GM18519 (cell line): ENCODE results near the gene RIMBP2.
"Not testable (repeated sequence)": the region's sequence is repeated elsewhere in the genome, so short reads cannot be mapped to it uniquely, and the experiment has no call there.

ENCODE experiments used
- ATAC-seq: cut with Tn5 transposase; IDR thresholded peaks from one replicate; pipeline ENCODE4 v1.9.1; 2021; ENCODE audit warnings: mild to moderate bottlenecking, moderate library complexity; ENCODE audit not compliant: unreplicated experiment, low FRiP score

Gene RIMBP2

DNA sequence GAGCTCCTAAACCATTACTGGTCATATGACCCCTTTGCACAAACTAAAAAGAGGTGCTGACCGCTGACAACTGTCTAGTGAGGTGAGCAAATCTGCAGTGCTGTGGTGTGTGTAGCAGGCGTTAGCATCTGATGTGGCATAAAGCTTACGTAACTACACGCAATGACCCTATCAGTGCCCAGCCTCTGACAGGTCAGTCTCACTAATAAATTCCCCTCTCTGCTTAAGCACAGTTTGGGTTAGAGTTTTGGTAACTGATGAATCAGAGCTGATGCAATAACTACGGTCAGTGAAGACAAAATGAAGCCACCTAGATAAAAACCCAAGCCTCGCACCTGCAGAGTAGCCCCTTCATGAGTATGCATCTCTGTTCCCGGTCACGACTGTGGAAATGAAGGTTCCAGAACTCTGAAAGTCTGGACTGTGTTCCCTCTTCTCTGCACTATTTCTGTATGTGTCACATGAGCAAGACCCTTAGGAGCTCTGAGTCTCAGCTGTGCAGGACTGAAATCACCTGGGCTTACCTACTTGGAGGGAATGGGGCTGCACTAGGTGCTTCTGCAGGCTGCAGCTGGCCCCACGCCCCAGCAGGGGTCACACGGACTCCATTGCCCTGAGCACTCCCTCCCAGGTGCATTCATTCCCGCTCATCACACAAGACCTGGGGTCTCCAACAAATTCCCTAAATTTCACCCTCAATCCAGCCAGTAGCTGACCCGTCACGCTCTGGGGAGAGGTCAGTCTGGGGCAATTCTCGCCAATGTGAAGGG is 54.4 kb downstream of the RIMBP2 start:
- ATAC-seq: no peak

- ATAC-seq: no peak
These were observed 55.0 kb downstream of the RIMBP2 start for GRCh38 chr12:130661059-130661458.

- ATAC-seq: no peak
These were observed 57.8 kb downstream of the RIMBP2 start for GRCh38 chr12:130658145-130658911.

- ATAC-seq: no peak
These were observed 59.7 kb downstream of the RIMBP2 start for GRCh38 chr12:130656411-130656810.

GRCh38 chr12:130655881-130656280 is 60.2 kb downstream of the RIMBP2 start:
- no peak for ATAC-seq

GRCh38 chr12:130655010-130655409 is 61.1 kb downstream of the RIMBP2 start:
- no peak for ATAC-seq

DNA sequence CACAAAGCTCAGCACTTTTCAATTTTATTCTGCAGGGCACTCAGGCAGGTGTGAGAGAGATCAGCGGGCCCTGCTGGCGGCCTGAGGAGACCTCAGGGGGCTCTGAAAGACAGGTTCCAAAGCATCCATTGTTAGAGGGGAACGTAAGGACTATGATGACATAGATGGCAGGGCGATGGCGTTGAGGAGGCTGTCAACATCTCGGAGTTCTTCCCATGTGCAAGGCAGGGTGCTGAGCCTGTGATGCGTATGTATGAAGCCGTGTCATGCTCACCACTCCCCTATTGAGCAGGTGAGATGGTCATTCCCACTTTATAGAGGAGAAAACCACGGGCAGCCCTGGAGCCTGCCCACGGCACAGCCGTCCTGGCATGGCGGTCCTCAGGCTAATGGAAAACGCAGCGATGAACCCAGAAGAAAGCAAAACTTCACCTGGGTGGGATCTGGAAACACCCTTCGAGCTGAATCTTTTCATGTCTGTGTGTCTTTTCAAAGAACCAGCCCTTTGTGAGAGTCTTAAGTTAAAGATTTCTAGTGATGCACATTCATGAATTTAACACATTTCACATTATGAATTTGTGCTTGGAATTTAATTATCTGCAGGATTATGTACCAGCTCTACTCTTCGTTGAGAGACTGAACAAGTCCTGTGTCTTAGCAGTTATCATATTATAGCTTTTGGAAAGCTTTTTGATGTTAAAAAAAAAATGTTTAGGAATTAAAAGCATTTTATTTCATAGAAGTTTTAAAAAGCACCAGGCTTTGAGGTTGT is 64.7 kb downstream of the RIMBP2 start:
- no peak for ATAC-seq

GRCh38 chr12:130650131-130650530 is 66.0 kb downstream of the RIMBP2 start:
- ATAC-seq: no peak

GRCh38 chr12:130649101-130650045 is 66.7 kb downstream of the RIMBP2 start:
- ATAC-seq: no peak

- ATAC-seq: no peak
These were observed 68.3 kb downstream of the RIMBP2 start for GRCh38 chr12:130647814-130648213.

DNA sequence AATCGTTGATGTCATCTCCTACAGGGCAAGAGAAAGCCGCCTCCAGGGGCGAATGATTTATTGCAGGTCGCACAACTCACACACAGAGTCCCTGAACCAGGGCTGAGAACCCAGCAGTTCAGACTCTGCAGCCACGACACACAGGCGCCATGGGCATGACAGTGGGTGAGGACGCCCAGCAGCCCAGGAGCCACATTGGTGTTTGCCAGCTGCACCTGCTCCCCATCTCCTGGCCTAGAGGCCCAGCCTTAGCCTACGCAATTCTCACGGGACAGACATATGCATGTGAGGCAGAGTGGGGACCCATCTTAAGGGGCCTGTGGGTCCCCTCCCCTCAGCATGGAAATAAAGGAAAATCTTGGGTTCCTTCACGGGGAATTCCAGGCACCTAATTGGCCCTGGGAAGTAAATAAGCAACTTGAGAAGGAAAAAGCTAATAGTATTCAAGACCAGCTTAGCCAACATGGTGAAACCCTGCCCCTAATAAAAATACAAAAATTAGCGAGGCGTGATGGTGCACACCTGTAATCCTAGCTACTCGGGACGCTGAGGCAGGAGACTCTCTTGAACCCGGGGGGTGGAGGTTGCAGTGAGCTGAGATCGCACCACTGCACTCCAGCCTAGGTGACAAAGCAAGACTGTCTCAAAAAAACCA is 69.3 kb downstream of the RIMBP2 start:
- ATAC-seq: no peak

DNA sequence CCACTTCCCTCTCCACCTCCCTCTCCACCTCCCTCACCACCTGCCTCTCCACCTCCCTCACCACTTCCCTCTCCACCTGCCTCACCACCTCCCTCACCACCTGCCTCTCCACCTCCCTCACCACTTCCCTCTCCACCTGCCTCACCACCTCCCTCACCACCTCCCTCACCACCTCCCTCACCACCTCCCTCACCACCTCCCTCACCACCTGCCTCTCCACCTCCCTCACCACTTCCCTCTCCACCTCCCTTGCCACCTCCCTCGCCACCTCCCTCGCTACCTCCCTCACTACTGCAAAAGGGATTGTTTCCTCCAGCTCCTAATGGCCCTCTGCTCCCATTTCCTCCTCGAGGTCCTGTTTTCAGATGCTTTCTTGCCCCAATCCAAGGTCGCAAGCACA is 69.9 kb downstream of the RIMBP2 start:
- ATAC-seq: not testable (repeated sequence)

DNA sequence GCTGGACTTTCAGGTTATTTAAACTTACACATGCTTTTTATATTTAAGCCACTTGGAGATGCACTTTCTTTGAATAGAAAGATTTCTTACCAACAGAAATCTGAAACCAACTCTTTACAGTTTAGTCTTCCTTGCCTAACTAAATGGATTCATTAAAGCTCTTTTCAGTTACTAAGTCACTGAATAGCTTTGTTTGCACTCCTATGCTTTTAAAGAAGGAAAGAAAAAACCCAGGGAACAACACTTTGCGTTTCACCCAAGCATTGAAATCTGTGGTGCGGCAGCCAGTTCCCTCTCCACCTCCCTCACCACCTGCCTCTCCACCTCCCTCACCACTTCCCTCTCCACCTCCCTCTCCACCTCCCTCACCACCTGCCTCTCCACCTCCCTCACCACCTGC is 70.3 kb downstream of the RIMBP2 start:
- ATAC-seq: no peak

- ATAC-seq: no peak
These were observed 71.5 kb downstream of the RIMBP2 start for GRCh38 chr12:130644566-130644965.

- no peak for ATAC-seq
These were observed 72.0 kb downstream of the RIMBP2 start for GRCh38 chr12:130644146-130644545.

DNA sequence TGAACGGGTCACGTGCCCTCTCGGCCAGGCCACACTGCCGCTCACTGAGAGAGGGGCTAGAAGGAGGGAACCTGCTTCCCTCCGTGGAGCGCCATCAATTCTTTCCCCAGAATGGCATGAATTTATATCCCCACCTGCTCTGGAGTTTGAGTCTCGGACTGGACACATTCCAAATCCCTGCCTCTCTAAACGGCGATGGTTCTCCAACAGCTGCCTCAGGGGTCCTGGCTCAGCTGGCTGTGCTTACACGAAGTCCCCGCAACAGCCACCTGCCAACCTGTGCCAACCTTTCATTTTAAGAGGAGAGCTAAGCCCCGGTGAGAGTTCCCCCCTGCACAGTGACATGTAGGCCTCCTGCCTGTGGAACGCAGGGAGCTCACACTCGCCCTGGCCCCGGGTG is 73.2 kb downstream of the RIMBP2 start:
- no peak for ATAC-seq

DNA sequence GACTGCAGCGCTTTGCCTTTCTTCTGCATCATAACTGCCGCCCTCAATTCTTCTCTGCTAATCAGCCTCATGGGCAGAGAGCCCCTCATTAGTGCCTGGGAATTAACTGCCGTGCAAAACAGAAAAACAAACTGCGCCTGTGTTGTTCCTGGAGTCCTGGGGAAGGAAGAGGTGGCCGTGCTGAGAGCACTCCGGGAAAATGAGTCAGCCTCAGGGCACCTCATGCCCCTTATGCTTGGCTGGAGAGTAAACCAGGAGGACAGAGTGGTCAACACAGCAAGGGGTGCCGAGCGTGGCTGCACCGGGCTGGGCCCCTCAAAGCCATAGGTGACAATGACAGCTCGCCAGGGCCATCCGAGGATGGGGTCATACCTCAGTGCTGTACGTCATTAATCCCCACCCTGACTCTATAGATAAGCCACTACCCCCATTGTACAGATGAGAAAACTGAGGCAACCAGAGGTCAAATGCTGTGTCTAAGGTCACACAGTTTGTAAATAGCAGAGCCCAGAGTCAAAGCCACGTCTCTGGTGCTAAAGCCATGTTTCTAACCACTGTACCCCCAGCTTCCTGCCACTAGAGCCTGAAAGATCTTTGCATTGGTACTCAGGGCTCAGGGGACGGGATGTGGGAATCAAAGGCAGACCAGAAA is 74.4 kb downstream of the RIMBP2 start:
- no peak for ATAC-seq

DNA sequence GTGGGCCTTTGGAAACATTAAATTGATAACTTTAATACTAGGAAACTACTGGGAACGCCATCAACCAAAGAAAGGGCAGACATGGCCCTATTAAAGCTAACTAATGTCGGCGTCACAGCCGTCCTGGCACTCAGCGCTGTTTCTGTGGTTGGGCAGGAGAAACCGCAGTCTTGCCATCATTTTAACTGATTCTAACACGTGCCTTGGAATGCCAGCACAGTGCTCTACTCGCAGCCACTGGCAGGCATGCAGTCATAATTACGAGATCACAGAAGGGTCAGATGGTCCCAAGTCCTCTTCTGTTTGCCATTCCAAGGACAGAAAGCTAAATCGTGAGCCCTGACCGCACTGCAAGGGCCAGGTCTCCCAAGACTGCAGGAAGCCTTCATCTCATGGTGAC is 75.2 kb downstream of the RIMBP2 start:
- ATAC-seq: no peak

- ATAC-seq: no peak
These were observed 75.6 kb downstream of the RIMBP2 start for GRCh38 chr12:130640496-130640895.
